ENCODE measurements around the gene EIF4E3. TPM values are rescaled to one million over a fixed set of nuclear protein-coding genes. Genes with fewer than 3 reads are reported as not detected.

EIF4E3 gene
- total and polyA plus RNA-seq, 2 donors from 2014 or later: 10.5 to 37.1 TPM

DNA sequence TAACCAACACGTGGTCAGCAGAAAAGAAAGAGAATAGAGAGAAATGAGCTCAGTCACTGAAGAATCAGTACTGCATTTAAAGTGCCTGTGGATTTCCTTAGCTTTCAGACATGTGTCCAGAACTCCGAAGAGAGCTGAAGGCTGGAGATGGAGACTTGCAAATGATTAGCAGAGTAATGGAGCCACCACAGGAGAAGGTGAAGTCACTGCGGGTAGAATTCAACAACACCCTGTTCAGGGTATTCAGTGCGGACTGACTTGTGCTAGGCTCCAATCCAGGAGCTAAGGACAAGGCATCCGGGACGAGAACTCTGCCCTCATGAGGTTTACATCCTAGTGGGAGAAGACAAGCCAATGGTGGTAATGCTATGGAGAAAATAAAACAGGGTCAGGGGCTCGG lies 4.2 kb downstream of the EIF4E3 start:
- intact Hi-C loops (cut with DNase I): no loop called here
- H3K4me3 ChIP-seq (ENCODE audit: low read length in 3 of 3): no peak overlapping the region
- FAIRE-seq: no peak
- DNase-seq: no peak
- no peaks in the 10 kb centered on the region for H3K27me3 ChIP-seq (ENCODE audit: control insufficient read depth, insufficient read depth, low read length)
- H3K4me1 ChIP-seq (ENCODE audit: control insufficient read depth in 2 of 3, insufficient read depth in 2 of 3, low read depth in 1 of 3, low read length in 3 of 3): peaks cover 0 to 5% (median 2%) of the 10 kb centered on the region in 3 donors
- no peak overlapping the region for H3K9ac ChIP-seq (ENCODE audit: low read length in 3 of 3)
- no peaks in the 10 kb centered on the region for H3K36me3 ChIP-seq (ENCODE audit: control insufficient read depth in 2 of 3, insufficient read depth in 3 of 3, low read length in 3 of 3)
- H3K27ac ChIP-seq (ENCODE audit: low read depth in 2 of 2, low read length in 2 of 2): no peak overlapping the region
- TF ChIP-seq, protein P1, sequence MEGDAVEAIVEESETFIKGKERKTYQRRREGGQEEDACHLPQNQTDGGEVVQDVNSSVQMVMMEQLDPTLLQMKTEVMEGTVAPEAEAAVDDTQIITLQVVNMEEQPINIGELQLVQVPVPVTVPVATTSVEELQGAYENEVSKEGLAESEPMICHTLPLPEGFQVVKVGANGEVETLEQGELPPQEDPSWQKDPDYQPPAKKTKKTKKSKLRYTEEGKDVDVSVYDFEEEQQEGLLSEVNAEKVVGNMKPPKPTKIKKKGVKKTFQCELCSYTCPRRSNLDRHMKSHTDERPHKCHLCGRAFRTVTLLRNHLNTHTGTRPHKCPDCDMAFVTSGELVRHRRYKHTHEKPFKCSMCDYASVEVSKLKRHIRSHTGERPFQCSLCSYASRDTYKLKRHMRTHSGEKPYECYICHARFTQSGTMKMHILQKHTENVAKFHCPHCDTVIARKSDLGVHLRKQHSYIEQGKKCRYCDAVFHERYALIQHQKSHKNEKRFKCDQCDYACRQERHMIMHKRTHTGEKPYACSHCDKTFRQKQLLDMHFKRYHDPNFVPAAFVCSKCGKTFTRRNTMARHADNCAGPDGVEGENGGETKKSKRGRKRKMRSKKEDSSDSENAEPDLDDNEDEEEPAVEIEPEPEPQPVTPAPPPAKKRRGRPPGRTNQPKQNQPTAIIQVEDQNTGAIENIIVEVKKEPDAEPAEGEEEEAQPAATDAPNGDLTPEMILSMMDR (IDR thresholded peaks at IDR 0.05; ENCODE audit: borderline replicate concordance, extremely low read depth, insufficient read depth): no peak
- no peaks in the 10 kb centered on the region for H3K9me3 ChIP-seq (ENCODE audit: control insufficient read depth in 2 of 3, insufficient read depth in 1 of 3, low read length in 3 of 3)

DNA sequence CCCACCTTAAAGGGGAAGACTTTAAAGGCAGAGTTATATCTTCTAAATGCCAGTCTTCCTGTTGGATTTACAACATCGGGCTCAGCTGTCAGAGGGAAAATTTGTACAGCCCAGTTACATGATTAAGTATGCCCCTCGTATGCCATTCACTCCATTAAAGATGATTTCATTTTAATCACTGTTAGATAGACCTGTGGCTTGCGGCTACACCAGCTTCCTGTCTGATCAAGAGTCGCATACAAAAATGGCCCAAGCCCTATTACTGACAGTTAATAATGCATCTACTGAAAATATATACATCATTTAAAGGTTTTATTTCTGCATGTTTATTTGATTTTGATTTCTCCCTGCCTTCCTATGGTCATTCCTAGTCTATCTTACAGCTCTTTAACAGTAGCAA lies 7.1 kb downstream of the EIF4E3 start:
- Histone ChIP-seq H3K9ac (ENCODE audit: low read length in 3 of 3) (no peak overlapping the region), H3K4me1 (ENCODE audit: control insufficient read depth in 2 of 3, insufficient read depth in 2 of 3, low read depth in 1 of 3, low read length in 3 of 3) (peaks cover 0 to 1% (median 0%) of the 10 kb centered on the region in 3 donors), H3K4me3 (ENCODE audit: low read length in 3 of 3) (no peak overlapping the region), H3K27ac (ENCODE audit: low read depth in 2 of 2, low read length in 2 of 2) (no peak overlapping the region), H3K36me3 (ENCODE audit: control insufficient read depth in 2 of 3, insufficient read depth in 3 of 3, low read length in 3 of 3) (no peaks in the 10 kb centered on the region), H3K27me3 (ENCODE audit: control insufficient read depth, insufficient read depth, low read length) (no peaks in the 10 kb centered on the region), H3K9me3 (ENCODE audit: control insufficient read depth in 2 of 3, insufficient read depth in 1 of 3, low read length in 3 of 3) (no peaks in the 10 kb centered on the region)
- FAIRE-seq: no peak
- TF ChIP-seq, protein P1 (IDR thresholded peaks at IDR 0.05; ENCODE audit: borderline replicate concordance, extremely low read depth, insufficient read depth): no peak
- DNase-seq: no peak
- intact Hi-C loops (cut with DNase I): no loop called here

DNA sequence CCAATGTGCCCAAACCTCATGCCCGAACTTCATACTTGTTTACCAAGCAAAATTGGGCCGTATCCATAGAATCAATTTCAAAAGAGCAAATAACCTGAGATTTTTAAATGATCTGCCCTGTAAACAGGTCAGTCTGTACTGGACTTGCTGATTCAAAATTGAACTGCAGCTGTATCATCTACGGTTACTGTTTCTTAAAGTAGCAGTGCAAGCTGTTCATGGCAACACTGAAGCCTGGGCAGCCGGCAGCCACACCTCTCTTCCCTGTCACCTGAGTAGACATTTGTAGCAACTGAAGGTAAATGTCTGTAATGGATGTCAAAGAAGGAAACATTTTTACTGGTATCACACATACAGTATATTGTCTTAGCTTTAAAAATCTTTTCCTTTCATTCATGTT lies 10.6 kb downstream of the EIF4E3 start:
- Histone ChIP-seq H3K27ac (ENCODE audit: low read depth in 2 of 2, low read length in 2 of 2) (no peak overlapping the region), H3K4me3 (ENCODE audit: low read length in 3 of 3) (no peak overlapping the region), H3K4me1 (ENCODE audit: control insufficient read depth in 2 of 3, insufficient read depth in 2 of 3, low read depth in 1 of 3, low read length in 3 of 3) (peaks cover 0 to 3% (median 0%) of the 10 kb centered on the region in 3 donors), H3K9ac (ENCODE audit: low read length in 3 of 3) (no peak overlapping the region), H3K36me3 (ENCODE audit: control insufficient read depth in 2 of 3, insufficient read depth in 3 of 3, low read length in 3 of 3) (peaks cover 0 to 3% (median 0%) of the 10 kb centered on the region in 3 donors), H3K9me3 (ENCODE audit: control insufficient read depth in 2 of 3, insufficient read depth in 1 of 3, low read length in 3 of 3) (no peaks in the 10 kb centered on the region), H3K27me3 (ENCODE audit: control insufficient read depth, insufficient read depth, low read length) (no peaks in the 10 kb centered on the region)
- TF ChIP-seq, protein P1 (IDR thresholded peaks at IDR 0.05; ENCODE audit: borderline replicate concordance, extremely low read depth, insufficient read depth): no peak
- FAIRE-seq: no peak
- intact Hi-C loops (cut with DNase I): no loop called here
- no peak for DNase-seq

DNA sequence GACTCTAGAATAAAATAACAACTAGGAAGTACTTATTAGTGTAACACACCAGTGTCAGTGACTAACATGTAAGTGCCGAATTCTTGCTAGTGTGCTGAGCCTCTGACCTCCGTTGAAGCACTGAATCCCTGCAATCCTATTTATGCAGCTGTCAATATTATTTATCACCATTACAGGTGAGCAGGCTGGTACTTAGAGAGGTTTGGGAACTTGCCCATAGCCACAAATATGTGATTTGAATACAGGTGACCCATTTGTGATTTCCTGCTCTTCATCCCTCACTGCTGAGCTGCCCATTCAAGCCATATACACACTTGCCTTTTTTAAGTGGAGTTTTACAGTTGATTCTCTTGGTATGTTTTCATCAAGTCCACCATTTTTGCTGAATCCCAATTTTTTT lies 12.2 kb downstream of the EIF4E3 start:
- peaks cover 0 to 3% (median 0%) of the 10 kb centered on the region in 3 donors for H3K36me3 ChIP-seq (ENCODE audit: control insufficient read depth in 2 of 3, insufficient read depth in 3 of 3, low read length in 3 of 3)
- no peak for DNase-seq
- H3K27me3 ChIP-seq (ENCODE audit: control insufficient read depth, insufficient read depth, low read length): no peaks in the 10 kb centered on the region
- peaks cover 0 to 8% (median 3%) of the 10 kb centered on the region in 3 donors for H3K4me1 ChIP-seq (ENCODE audit: control insufficient read depth in 2 of 3, insufficient read depth in 2 of 3, low read depth in 1 of 3, low read length in 3 of 3)
- H3K4me3 ChIP-seq (ENCODE audit: low read length in 3 of 3): no peak overlapping the region
- H3K9me3 ChIP-seq (ENCODE audit: control insufficient read depth in 2 of 3, insufficient read depth in 1 of 3, low read length in 3 of 3): no peaks in the 10 kb centered on the region
- no peak for FAIRE-seq
- H3K27ac ChIP-seq (ENCODE audit: low read depth in 2 of 2, low read length in 2 of 2): no peak overlapping the region
- intact Hi-C loops (cut with DNase I): no loop called here
- no peak overlapping the region for H3K9ac ChIP-seq (ENCODE audit: low read length in 3 of 3)
- TF ChIP-seq, protein P1 (IDR thresholded peaks at IDR 0.05; ENCODE audit: borderline replicate concordance, extremely low read depth, insufficient read depth): no peak

Measured in kidney (tissue), 14 donors.